ENCODE data around the gene CACNA2D4.

CACNA2D4 gene

DNA sequence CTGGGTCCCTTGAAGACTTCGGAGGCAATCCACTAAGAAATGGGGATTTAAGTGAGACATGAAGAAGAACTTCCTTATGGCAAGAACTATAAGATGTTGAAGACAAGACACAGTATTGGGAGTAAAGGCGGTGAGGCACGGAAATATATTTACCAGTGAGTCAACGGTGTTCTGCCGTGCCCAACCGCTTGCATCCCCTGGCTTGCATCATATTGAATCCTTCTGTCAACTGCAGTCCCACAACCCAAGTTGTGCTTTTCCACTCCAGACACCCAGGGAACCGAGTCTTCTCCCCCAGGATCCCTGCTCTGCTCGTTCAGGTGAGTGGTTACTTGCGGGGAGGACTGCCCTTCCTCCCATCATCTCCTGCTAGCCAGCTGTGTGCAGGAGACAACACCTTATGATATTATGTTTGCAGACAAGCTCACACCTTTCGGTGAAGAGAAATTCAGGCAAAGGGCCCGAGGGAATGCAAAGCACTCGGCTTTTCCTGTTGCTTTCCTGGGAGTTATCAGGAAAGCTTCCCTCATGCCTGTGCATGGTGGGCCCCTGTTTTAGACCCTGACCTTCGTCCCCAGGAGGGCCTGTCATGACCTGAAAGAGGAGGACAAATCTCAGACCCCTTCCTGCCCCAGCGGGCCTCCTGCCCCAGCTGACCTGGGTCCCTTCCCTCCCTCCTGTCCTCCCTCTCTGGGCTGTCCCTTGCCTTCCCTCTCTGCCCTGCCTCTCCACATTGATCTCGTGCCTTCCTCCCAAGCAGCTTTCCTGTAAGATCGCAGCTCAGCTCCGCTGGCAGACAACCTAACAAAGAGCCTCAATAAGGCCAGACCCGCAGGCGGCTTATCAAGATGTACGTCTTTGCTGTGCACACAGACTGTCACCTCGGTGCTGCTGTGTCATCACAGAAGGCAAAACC lies 102.4 kb downstream of the CACNA2D4 start:
- in situ Hi-C loops (cut with HindIII; ENCODE audit: low sequenced_read_pairs), result no loop called here
- no peak for DNase-seq (ENCODE audit: low read depth, low spot score)
- TF ChIP-seq, protein P1, sequence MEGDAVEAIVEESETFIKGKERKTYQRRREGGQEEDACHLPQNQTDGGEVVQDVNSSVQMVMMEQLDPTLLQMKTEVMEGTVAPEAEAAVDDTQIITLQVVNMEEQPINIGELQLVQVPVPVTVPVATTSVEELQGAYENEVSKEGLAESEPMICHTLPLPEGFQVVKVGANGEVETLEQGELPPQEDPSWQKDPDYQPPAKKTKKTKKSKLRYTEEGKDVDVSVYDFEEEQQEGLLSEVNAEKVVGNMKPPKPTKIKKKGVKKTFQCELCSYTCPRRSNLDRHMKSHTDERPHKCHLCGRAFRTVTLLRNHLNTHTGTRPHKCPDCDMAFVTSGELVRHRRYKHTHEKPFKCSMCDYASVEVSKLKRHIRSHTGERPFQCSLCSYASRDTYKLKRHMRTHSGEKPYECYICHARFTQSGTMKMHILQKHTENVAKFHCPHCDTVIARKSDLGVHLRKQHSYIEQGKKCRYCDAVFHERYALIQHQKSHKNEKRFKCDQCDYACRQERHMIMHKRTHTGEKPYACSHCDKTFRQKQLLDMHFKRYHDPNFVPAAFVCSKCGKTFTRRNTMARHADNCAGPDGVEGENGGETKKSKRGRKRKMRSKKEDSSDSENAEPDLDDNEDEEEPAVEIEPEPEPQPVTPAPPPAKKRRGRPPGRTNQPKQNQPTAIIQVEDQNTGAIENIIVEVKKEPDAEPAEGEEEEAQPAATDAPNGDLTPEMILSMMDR (IDR thresholded peaks at IDR 0.05; ENCODE audit: low read depth, low read length), result no peak

DNA sequence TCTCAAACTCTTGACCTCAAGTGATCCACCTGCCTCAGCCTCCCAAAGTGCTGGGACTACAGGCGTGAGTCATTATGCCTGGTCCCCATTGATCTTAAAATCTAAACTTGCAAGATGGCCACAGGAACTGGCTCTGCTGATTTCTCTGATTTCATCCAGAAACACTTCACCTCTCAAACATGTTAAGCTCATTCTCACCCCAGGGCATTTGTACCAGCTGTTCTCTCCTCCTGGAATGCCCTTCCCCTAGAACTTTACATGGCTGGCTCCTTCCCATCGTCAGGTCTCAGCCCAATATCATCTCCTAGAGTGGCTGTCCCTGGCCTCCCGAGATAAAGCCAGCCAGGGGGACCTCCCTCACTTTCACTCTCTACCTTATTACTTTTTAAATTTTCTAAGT lies 103.3 kb downstream of the CACNA2D4 start:
- no peak for DNase-seq (ENCODE audit: low read depth, low spot score)
- TF ChIP-seq, protein P1 (IDR thresholded peaks at IDR 0.05; ENCODE audit: low read depth, low read length), result no peak
- in situ Hi-C loops (cut with HindIII; ENCODE audit: low sequenced_read_pairs), result no loop called here
- H3K4me3 ChIP-seq (ENCODE audit: low read depth, low read length), result no peak overlapping the region

More for the DNA sequence above, 102.4 kb downstream of the CACNA2D4 start:
- H3K4me3 ChIP-seq (ENCODE audit: low read depth, low read length), result no peak overlapping the region

GRCh38 chr12:1814266-1814665 lies 104.2 kb downstream of the CACNA2D4 start:
- no peak for DNase-seq (ENCODE audit: low read depth, low spot score)
- TF ChIP-seq, protein P1 (IDR thresholded peaks at IDR 0.05; ENCODE audit: low read depth, low read length), result no peak
- in situ Hi-C loops (cut with HindIII; ENCODE audit: low sequenced_read_pairs), result no loop called here
- no peak overlapping the region for H3K4me3 ChIP-seq (ENCODE audit: low read depth, low read length)

DNA sequence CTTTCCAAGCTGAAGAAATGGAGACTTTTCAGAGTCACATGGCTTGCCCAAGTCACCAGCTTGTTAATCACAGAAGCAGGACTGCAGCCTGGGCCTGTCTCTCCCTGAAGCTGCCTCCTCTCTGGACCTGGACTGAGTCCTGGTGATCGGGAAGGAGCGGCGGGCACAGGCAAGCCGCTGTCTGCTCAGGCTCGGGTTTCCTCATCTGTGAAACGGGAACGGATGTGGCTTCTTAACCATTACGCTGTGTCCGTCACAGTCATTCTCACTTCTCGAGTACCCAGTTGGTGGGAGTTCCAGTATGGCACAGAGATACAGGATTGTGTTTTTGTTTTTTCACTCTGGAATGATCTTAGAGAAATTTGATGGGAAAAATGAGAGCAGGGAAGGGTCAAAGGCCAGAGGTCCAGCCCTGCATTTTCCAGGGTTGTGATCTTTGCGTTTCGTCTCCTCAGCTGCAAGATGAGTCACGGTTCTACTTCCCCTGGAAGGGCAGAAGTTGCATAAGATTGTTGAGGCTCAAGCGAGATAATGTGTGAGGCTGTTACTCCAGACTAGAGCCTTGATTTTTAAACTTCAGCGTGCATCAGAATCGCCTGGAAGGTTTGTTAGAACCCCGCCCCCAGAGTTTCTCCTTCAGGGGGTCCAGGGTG lies 105.7 kb downstream of the CACNA2D4 start:
- TF ChIP-seq, protein P1 (IDR thresholded peaks at IDR 0.05; ENCODE audit: low read depth, low read length), result no peak
- in situ Hi-C loops (cut with HindIII; ENCODE audit: low sequenced_read_pairs), result no loop called here

GRCh38 chr12:1811948-1812291 lies 106.5 kb downstream of the CACNA2D4 start:
- DNase-seq (ENCODE audit: low read depth, low spot score), result no peak
- TF ChIP-seq, protein P1 (IDR thresholded peaks at IDR 0.05; ENCODE audit: low read depth, low read length), result no peak
- in situ Hi-C loops (cut with HindIII; ENCODE audit: low sequenced_read_pairs), result no loop called here
- no peak overlapping the region for H3K4me3 ChIP-seq (ENCODE audit: low read depth, low read length)

More for the DNA sequence above, 105.7 kb downstream of the CACNA2D4 start:
- no peak for DNase-seq (ENCODE audit: low read depth, low spot score)
- no peak overlapping the region for H3K4me3 ChIP-seq (ENCODE audit: low read depth, low read length)

- no peak overlapping the region for H3K4me3 ChIP-seq (ENCODE audit: low read depth, low read length)
- peak; percentile 32 for DNase-seq (ENCODE audit: low read depth, low spot score)
- TF ChIP-seq, protein P1 (IDR thresholded peaks at IDR 0.05; ENCODE audit: low read depth, low read length), result no peak
- in situ Hi-C loops (cut with HindIII; ENCODE audit: low sequenced_read_pairs), result no loop called here
Observed at GRCh38 chr12:1811281-1811947, 107.0 kb downstream of the CACNA2D4 start.

All from astrocyte of the spinal cord (primary cell).